Measurements from ENCODE around the gene APELA. TPM values are rescaled to one million over a fixed set of nuclear protein-coding genes. Genes with fewer than 3 reads are reported as not detected.
"Not testable (repeated sequence)": the region's sequence is repeated elsewhere in the genome, so short reads cannot be mapped to it uniquely, and the experiment has no call there.

Gene APELA
- total RNA-seq, 1 donor from 2014 or later: not detected

- DNase-seq (ENCODE audit: low spot score): no peak
- intact Hi-C loops (cut with DNase I): no loop called here
These were observed 42.0 kb downstream of the APELA start for GRCh38 chr4:164918956-164919355.

- DNase-seq (ENCODE audit: low spot score): no peak
- intact Hi-C loops (cut with DNase I): no loop called here
These were observed 47.8 kb downstream of the APELA start for GRCh38 chr4:164924670-164925238.

- intact Hi-C loops (cut with DNase I): no loop called here
- DNase-seq (ENCODE audit: low spot score): no peak
These were observed 49.3 kb downstream of the APELA start for GRCh38 chr4:164926301-164926700.

- DNase-seq (ENCODE audit: low spot score); intact Hi-C loops (cut with DNase I): not testable (repeated sequence)
These were observed 50.1 kb downstream of the APELA start for GRCh38 chr4:164927101-164927500.

- no peak for DNase-seq (ENCODE audit: low spot score)
- intact Hi-C loops (cut with DNase I): no loop called here
These were observed 53.7 kb downstream of the APELA start for GRCh38 chr4:164930647-164931046.

- intact Hi-C loops (cut with DNase I): no loop called here
- no peak for DNase-seq (ENCODE audit: low spot score)
These were observed 54.8 kb downstream of the APELA start for GRCh38 chr4:164931551-164932324.

- no peak for DNase-seq (ENCODE audit: low spot score)
- intact Hi-C loops (cut with DNase I): no loop called here
These were observed 56.3 kb downstream of the APELA start for GRCh38 chr4:164933244-164933643.

GRCh38 chr4:164935363-164935762 is 58.4 kb downstream of the APELA start:
- DNase-seq (ENCODE audit: low spot score): no peak
- intact Hi-C loops (cut with DNase I): no loop called here

GRCh38 chr4:164935865-164936606 is 59.1 kb downstream of the APELA start:
- intact Hi-C loops (cut with DNase I); DNase-seq (ENCODE audit: low spot score): not testable (repeated sequence)

- intact Hi-C loops (cut with DNase I): no loop called here
- no peak for DNase-seq (ENCODE audit: low spot score)
These were observed 60.7 kb downstream of the APELA start for GRCh38 chr4:164937576-164938270.

- intact Hi-C loops (cut with DNase I): no loop called here
These were observed 66.2 kb downstream of the APELA start for GRCh38 chr4:164943192-164943591.

GRCh38 chr4:164945146-164945545 is 68.2 kb downstream of the APELA start:
- intact Hi-C loops (cut with DNase I): no loop called here
- DNase-seq (ENCODE audit: low spot score): no peak

More at GRCh38 chr4:164943192-164943591, 66.2 kb downstream of the APELA start:
- DNase-seq (ENCODE audit: low spot score): no peak

- intact Hi-C loops (cut with DNase I): no loop called here
- DNase-seq (ENCODE audit: low spot score): no peak
These were observed 69.8 kb downstream of the APELA start for GRCh38 chr4:164946810-164947209.

Other genes with a start within 250 kb of the APELA start
- gene SMIM31, start 123.0 kb upstream of the APELA start, total RNA-seq: not detected
- 1.5 TPM for gene TRIM61, start 100.5 kb downstream of the APELA start, total RNA-seq
- not detected for gene TRIM60, start 154.8 kb downstream of the APELA start, total RNA-seq
- gene TRIM75, start 176.7 kb downstream of the APELA start, total RNA-seq: not detected
- 10.6 TPM for gene TMEM192, start 235.7 kb downstream of the APELA start, total RNA-seq

Data from cardiac septum (tissue), 1 donor.